Adrenal gland (tissue), 12 donors: ENCODE measurements around the gene TMEM235. TPM values are rescaled to one million over a fixed set of nuclear protein-coding genes. Genes with fewer than 3 reads are reported as not detected.
A peak's percentile ranks its signal among the peaks of the same experiment; 100 is the strongest.

Source experiments
- DNase-seq, 7 donors: peaks; one replicate each; pipeline ENCODE4 v3.0.0-alpha.2; 2019 to 2020
- H3K27ac ChIP-seq, 5 donors: fragments of 200-600 bp; sonication (generic) in 4 of 5; 1 replicate in 3 of 5; 2 replicates in 2 of 5; pipeline versions ENCODE4 v1.5.1 to v1.8.0; 2016 to 2020; ENCODE audit warnings: mild to moderate bottlenecking in 1 of 5
- H3K27me3 ChIP-seq: fragments of 200-600 bp; 2 replicates; pipeline ENCODE4 v1.8.0; 2021
- H3K36me3 ChIP-seq, 2 donors: fragments of 200-600 bp; replicated peaks in 1 of 2; 1 replicate in 1 of 2; 2 replicates in 1 of 2; pipeline versions ENCODE4 v1.5.1 to v1.8.0; 2018 to 2022
- H3K4me1 ChIP-seq, 2 donors: fragments of 200-600 bp; replicated peaks in 1 of 2; 1 replicate in 1 of 2; 2 replicates in 1 of 2; pipeline versions ENCODE4 v1.5.1 to v1.8.0; 2018 to 2021
- H3K4me3 ChIP-seq, 4 donors: fragments of 200-600 bp; sonication (generic) in 3 of 4; one replicate each; pipeline ENCODE4 v1.5.1; 2016 to 2018
- H3K9me3 ChIP-seq, 3 donors: fragments of 200-600 bp; sonication (generic) in 1 of 3; replicated peaks in 1 of 3; 1 replicate in 2 of 3; 2 replicates in 1 of 3; pipeline versions ENCODE4 v1.5.1 to v1.8.0; 2016 to 2021
- CTCF ChIP-seq, 6 experiments: fragments of 450-650 bp in 4 of 6; fragments of 200-600 bp in 2 of 6; sonication (generic) in 1 of 6; IDR thresholded peaks; 1 replicate in 5 of 6; 2 replicates in 1 of 6; pipeline versions ENCODE4 v1.5.1 to v1.8.0; 2016 to 2021; ENCODE audit warnings: antibody characterized with exemption in 6 of 6, mild to moderate bottlenecking in 2 of 6, moderate library complexity in 1 of 6
- POLR2A ChIP-seq, 2 donors: fragments of 450-650 bp; IDR thresholded peaks; one replicate each; pipeline ENCODE4 v1.6.1; 2017; ENCODE audit warnings: antibody characterized with exemption in 2 of 2, mild to moderate bottlenecking in 2 of 2, moderate library complexity in 1 of 2
- WGBS, 4 donors: extraction: QIAGEN DNeasy Blood & Tissue Kit in 2 of 4; methylation state at CpG; one replicate each; pipeline versions ENCODE4 v1.1.5 to v1.1.7; 2013 to 2017; 5-methylcytosine and 5-hydroxymethylcytosine counted together
- intact Hi-C, 2 donors: fragments of 100-400 bp; cut with DNase I; formaldehyde crosslinking; loops; one replicate each; pipeline versions ENCODE4 v1.14.1 to v1.15.0; 2022 to 2023
- polyA plus RNA-seq, 3 donors: library from polyadenylated mRNA; stranded (reverse); fragments of 200-250 nt in 2 of 3; fragments of 350-450 nt in 1 of 3; fragmentation: Illumina TruSeq in 1 of 3; extraction: RNeasy Lipid Tissue Mini Kit (QIAGEN cat#74804) in 1 of 3; gene quantifications; one replicate each; pipeline ENCODE4 v1.2.3, GENCODE V29; 2013 to 2014
- total RNA-seq, 9 donors: library from RNA; depleted of rRNA in 4 of 9; stranded (reverse); fragments of >200 nt in 4 of 9; fragments of 120-200 nt in 1 of 9; fragmentation: NEBNext Ultra II Directional in 1 of 9; extraction: Animal tissue kit (Norgen Biotek cat#: 25700) in 1 of 9; gene quantifications; one replicate each; pipeline versions ENCODE4 v1.1.0 to v1.2.4, GENCODE V29; 2013 to 2023
- donor health status: healthy with polysubstance abuse.
- donor health status: Bipolar disorder and iron deficiency.
- donor health status: DM: yes; HTN: yes; CAD: no.
- donor health status: DM: no; HTN: no; CAD: no.
- donor health status: DM: no; HTN: no; CAD: no.
- donor health status: DM: yes; HTN: yes; CAD: no.

The TMEM235 gene
- total and polyA plus RNA-seq, 12 donors = 0.07 TPM; not detected in 11

- WGBS, 4 donors = 69 to 89% (median 84%) methylated on average over 11 of the region's 11 CpGs
- no peaks in the 10 kb centered on the region for H3K9me3 ChIP-seq
- H3K4me3 ChIP-seq = no peak overlapping the region
- DNase-seq = no peak
- TF ChIP-seq CTCF (IDR thresholded peaks at IDR 0.05) (no peak), POLR2A (IDR thresholded peaks at IDR 0.05) (no peak)
- no peak overlapping the region for H3K27ac ChIP-seq
- H3K27me3 ChIP-seq = no peaks in the 10 kb centered on the region
- intact Hi-C loops = no loop called here
- H3K36me3 ChIP-seq = no peaks in the 10 kb centered on the region
- peaks cover 5 to 6% of the 10 kb centered on the region in 2 donors for H3K4me1 ChIP-seq
Measured at GRCh38 chr17:78211032-78211431, 20.4 kb upstream of the TMEM235 start.

GRCh38 chr17:78214016-78214705 is 17.3 kb upstream of the TMEM235 start, which contains the start of gene BIRC5:
BIRC5 (plus strand) TSS chr17:78214253; CDS start chr17:78214317, 64 bp downstream.
- Histone ChIP-seq H3K27me3 (no peaks in the 10 kb centered on the region), H3K4me3 (peak within 1 kb of the TSS in 2 of 4 donors; percentile 10 to 27), H3K4me1 (peaks cover 5 to 6% of the 10 kb centered on the region in 2 donors), H3K9me3 (no peaks in the 10 kb centered on the region), H3K36me3 (no peaks in the 10 kb centered on the region), H3K27ac (no peak within 1 kb of the TSS)
- WGBS, 4 donors = 0 to 1% (median 0%) methylated on average over 1 to 60 of the region's 60 CpGs
- TF ChIP-seq CTCF (IDR thresholded peaks at IDR 0.05) (no peak), POLR2A (IDR thresholded peaks at IDR 0.05) (no peak)
- peak; percentile 77 to 90 (median 88) for DNase-seq
- intact Hi-C loops = no loop called here

- 17 to 33% (median 18%) methylated on average over 4 to 5 of the region's 5 CpGs for WGBS, 4 donors
- TF ChIP-seq POLR2A (IDR thresholded peaks at IDR 0.05) (no peak), CTCF (IDR thresholded peaks at IDR 0.05) (no peak)
- H3K9me3 ChIP-seq = no peaks in the 10 kb centered on the region
- H3K27me3 ChIP-seq = no peaks in the 10 kb centered on the region
- DNase-seq = no peak
- no peaks in the 10 kb centered on the region for H3K36me3 ChIP-seq
- peaks cover 5 to 6% of the 10 kb centered on the region in 2 donors for H3K4me1 ChIP-seq
- H3K4me3 ChIP-seq = peak overlapping the region in 1 of 4 donors; percentile 27
- no peak overlapping the region for H3K27ac ChIP-seq
- intact Hi-C loops = no loop called here
Measured at GRCh38 chr17:78214706-78215061, 16.7 kb upstream of the TMEM235 start.

GRCh38 chr17:78219396-78220150 is 11.9 kb upstream of the TMEM235 start:
- no peaks in the 10 kb centered on the region for H3K36me3 ChIP-seq

More at GRCh38 chr17:78219396-78220150, 11.9 kb upstream of the TMEM235 start:
- 93 to 96% (median 94%) methylated on average over 9 to 11 of the region's 11 CpGs for WGBS, 4 donors
- H3K4me3 ChIP-seq = no peak overlapping the region
- DNase-seq = no peak
- no peaks in the 10 kb centered on the region for H3K27me3 ChIP-seq
- TF ChIP-seq CTCF (IDR thresholded peaks at IDR 0.05) (no peak), POLR2A (IDR thresholded peaks at IDR 0.05) (no peak)
- no peaks in the 10 kb centered on the region for H3K9me3 ChIP-seq
- intact Hi-C loops = no loop called here
- no peak overlapping the region for H3K27ac ChIP-seq
- H3K4me1 ChIP-seq = peaks cover under 1 to 1% of the 10 kb centered on the region in 2 donors
